Lower leg skin (tissue), 4 donors: ENCODE measurements around the gene OR51E1. TPM values are rescaled to one million over a fixed set of nuclear protein-coding genes. Genes with fewer than 3 reads are reported as not detected.

Experiments used
- DNase-seq, 2 donors: peaks; one replicate each; pipeline ENCODE4 v3.0.0-alpha.2; 2019; ENCODE audit warnings: low spot score in 2 of 2
- H3K4me3 ChIP-seq: fragments of 200-600 bp; sonication (generic); 2 replicates; pipeline ENCODE4 v1.5.1; 2017; ENCODE audit warnings: mild to moderate bottlenecking, low read depth; ENCODE audit not compliant: poor library complexity, severe bottlenecking
- POLR2A ChIP-seq, 2 donors: fragments of 450-650 bp; IDR thresholded peaks; one replicate each; pipeline ENCODE4 v1.6.1; 2016 to 2017; ENCODE audit warnings: antibody characterized with exemption in 2 of 2, mild to moderate bottlenecking in 1 of 2, moderate library complexity in 1 of 2
- WGBS, 2 donors: methylation state at CpG; one replicate each; pipeline ENCODE4 v1.1.5; 2018; 5-methylcytosine and 5-hydroxymethylcytosine counted together
- intact Hi-C: fragments of 100-400 bp; cut with DNase I; formaldehyde crosslinking; loops from one replicate; pipeline ENCODE4 v1.15.0; 2023; ENCODE audit warnings: low total_unique reads
- total RNA-seq, 4 donors: library from RNA; depleted of rRNA; stranded (reverse); fragments of >200 nt; gene quantifications; one replicate each; pipeline ENCODE4 v1.1.0, GENCODE V29; 2016
- TF ChIP-seq, protein P1 (sequence below), 3 donors: fragments of 450-650 bp; IDR thresholded peaks; one replicate each; pipeline ENCODE4 v1.5.1; 2016; ENCODE audit warnings: antibody characterized with exemption in 3 of 3, mild to moderate bottlenecking in 3 of 3, moderate library complexity in 2 of 3

Gene OR51E1
- total RNA-seq, 4 donors from 2014 or later, result 0.11 to 0.39 (median 0.21) TPM

DNA sequence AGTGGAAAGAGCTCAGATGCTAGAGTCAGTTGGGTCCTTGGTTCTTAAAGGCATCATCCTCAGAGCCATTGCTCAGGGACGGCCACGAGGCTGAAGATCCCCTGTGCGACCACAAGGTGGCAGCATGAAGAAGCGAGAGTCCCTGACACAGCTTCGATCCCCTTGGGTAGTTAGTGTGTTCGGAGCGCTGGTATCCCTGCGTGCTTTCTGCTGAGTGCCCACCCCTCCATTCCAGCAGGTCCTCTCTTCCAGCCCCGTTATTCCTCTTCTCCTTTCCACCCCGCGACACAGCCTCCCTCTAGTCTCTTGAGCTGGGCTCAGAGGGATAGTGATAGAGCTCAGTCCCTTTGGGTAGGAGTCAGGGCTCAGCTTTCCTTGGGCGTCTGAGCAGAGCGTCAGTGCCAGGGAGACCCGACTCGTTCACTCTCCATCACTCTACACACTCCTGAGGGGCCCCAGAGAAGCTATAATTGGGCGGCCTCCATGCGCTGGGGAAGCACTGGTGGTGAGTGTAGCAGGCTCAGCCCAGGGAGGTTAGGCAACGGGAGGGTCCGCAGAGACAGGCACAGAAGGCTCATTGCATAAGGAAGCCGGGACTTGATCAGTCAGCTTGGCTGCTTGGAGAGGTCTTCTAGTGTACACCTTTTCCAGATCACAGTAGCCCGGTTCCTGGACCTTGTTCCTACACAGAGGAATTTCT lies 6.7 kb upstream of the OR51E1 start, which contains the start of gene OR51D1:
OR51D1 (plus strand) TSS at position 516 of the 700 bp plus-strand sequence. CDS start 2,314 bp downstream, outside the sequence.
- TF ChIP-seq, protein P1, sequence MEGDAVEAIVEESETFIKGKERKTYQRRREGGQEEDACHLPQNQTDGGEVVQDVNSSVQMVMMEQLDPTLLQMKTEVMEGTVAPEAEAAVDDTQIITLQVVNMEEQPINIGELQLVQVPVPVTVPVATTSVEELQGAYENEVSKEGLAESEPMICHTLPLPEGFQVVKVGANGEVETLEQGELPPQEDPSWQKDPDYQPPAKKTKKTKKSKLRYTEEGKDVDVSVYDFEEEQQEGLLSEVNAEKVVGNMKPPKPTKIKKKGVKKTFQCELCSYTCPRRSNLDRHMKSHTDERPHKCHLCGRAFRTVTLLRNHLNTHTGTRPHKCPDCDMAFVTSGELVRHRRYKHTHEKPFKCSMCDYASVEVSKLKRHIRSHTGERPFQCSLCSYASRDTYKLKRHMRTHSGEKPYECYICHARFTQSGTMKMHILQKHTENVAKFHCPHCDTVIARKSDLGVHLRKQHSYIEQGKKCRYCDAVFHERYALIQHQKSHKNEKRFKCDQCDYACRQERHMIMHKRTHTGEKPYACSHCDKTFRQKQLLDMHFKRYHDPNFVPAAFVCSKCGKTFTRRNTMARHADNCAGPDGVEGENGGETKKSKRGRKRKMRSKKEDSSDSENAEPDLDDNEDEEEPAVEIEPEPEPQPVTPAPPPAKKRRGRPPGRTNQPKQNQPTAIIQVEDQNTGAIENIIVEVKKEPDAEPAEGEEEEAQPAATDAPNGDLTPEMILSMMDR (IDR thresholded peaks at IDR 0.05), result no peak
- no peak for TF ChIP-seq POLR2A (IDR thresholded peaks at IDR 0.05)
- H3K4me3 ChIP-seq, result no peak within 1 kb of the TSS
- peak; percentile 32 to 92 for DNase-seq
- intact Hi-C loops, result no loop called here
- WGBS, 2 donors, result 31 to 33% methylated on average over 20 to 21 of the region's 21 CpGs

DNA sequence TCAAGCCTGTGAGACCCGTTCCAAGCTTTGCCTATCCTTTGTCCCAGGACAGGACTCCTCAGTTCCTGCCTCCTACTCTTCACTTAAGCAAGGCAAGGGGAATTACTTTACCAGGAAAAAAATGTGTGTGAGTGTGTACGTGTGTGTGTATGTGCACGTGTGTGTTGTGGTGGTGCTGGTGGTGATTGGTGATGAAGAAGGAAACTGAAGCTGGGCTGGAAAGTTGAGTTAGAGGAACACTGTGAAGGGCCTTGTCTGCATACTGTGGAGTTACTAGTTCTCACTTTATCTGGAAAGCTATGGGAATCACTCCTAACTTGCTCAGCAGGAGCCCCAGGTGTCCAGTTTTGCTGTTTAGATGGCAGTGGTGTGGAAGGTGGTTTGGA lies 6.1 kb upstream of the OR51E1 start:
- no peak for DNase-seq
- TF ChIP-seq POLR2A (IDR thresholded peaks at IDR 0.05), result no peak
- TF ChIP-seq, protein P1 (IDR thresholded peaks at IDR 0.05), result no peak
- intact Hi-C loops, result no loop called here
- no peak overlapping the region for H3K4me3 ChIP-seq
- WGBS, 2 donors, result 78 to 90% methylated on average over 3 of the region's 3 CpGs

DNA sequence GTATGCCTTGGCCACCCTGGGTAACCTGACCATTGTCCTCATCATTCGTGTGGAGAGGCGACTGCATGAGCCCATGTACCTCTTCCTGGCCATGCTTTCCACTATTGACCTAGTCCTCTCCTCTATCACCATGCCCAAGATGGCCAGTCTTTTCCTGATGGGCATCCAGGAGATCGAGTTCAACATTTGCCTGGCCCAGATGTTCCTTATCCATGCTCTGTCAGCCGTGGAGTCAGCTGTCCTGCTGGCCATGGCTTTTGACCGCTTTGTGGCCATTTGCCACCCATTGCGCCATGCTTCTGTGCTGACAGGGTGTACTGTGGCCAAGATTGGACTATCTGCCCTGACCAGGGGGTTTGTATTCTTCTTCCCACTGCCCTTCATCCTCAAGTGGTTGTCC lies 3.9 kb upstream of the OR51E1 start:
- DNase-seq, result no peak
- no peak for TF ChIP-seq POLR2A (IDR thresholded peaks at IDR 0.05)
- TF ChIP-seq, protein P1 (IDR thresholded peaks at IDR 0.05), result no peak
- 92% methylated on average over 6 of the region's 6 CpGs for WGBS, 2 donors
- intact Hi-C loops, result no loop called here
- no peak overlapping the region for H3K4me3 ChIP-seq

DNA sequence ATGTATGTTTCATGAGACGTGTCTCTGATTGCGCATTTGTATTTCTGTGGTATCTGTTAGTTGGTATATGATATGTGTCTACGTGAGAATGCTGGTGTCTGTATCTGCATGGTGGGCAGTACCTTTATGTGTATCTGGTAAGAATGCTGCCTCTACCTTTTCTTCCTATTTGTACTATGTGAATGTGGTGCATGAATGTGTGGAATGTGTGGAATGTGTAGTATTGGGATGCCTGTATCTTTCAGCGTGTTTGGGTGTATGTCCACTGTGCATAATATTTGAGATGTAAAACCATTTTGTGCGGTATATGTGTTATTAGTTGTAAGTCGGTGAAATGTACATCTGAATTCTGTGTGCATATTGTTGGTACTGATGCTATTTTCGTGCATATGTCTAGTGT lies 2.3 kb upstream of the OR51E1 start:
- no peak for TF ChIP-seq POLR2A (IDR thresholded peaks at IDR 0.05)
- TF ChIP-seq, protein P1 (IDR thresholded peaks at IDR 0.05), result no peak
- H3K4me3 ChIP-seq, result no peak overlapping the region
- intact Hi-C loops, result no loop called here
- WGBS, 2 donors, result 81 to 83% methylated on average over 7 of the region's 7 CpGs
- no peak for DNase-seq

DNA sequence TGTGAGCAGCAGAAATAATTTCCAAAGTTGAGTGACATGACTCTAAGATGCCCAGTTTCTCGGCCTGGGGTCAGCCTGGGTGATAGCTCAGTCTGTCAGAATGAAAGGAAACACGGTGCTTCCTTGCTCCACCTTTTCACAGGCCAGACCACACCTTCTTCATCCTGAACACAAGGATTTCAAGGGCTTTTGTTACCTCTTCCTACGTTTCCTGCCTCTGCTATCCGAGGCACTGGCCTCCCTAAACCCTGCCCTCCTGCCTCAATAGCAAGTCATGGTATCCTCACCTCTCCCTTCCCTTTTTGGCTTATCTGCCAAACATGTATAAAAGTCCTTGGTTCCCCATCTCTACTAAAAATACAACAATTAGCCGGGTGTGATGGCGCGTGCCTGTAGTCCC lies 1.7 kb upstream of the OR51E1 start:
- intact Hi-C loops, result no loop called here
- no peak for DNase-seq
- TF ChIP-seq, protein P1 (IDR thresholded peaks at IDR 0.05), result no peak
- no peak for TF ChIP-seq POLR2A (IDR thresholded peaks at IDR 0.05)
- WGBS, 2 donors, result 81 to 83% methylated on average over 7 of the region's 7 CpGs
- no peak overlapping the region for H3K4me3 ChIP-seq

DNA sequence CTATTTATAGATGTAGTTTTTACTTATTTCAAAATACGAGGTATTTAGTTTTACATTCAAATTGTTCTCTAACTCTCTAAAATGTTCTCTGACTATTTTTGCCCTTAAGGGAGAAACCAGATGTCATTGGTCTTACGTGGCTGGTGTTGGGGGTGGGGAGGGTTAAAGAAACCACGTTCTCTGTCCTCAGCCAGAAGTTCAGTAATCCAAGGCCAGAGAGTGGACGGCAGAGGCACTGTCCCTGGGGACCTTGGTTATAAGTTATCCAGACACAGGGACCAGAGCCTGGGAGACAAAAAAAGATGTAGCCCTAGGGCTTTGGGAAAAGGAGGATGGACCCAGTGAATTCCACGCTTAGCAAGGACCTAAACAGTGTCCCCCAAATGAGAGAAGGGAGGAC lies 706 bp upstream of the OR51E1 start:
- 24 to 29% methylated on average over 5 of the region's 5 CpGs for WGBS, 2 donors
- intact Hi-C loops, result no loop called here
- H3K4me3 ChIP-seq, result no peak overlapping the region
- TF ChIP-seq POLR2A (IDR thresholded peaks at IDR 0.05), result no peak
- TF ChIP-seq, protein P1 (IDR thresholded peaks at IDR 0.05), result no peak
- no peak for DNase-seq
